ENCODE results near the gene DLGAP1. TPM values are rescaled to one million over a fixed set of nuclear protein-coding genes. Genes with fewer than 3 reads are reported as not detected.

Gene DLGAP1
- total and polyA plus RNA-seq, 2 of the 13 experiments (the other 11 are each of a cell fraction or from before 2014, with no cell fraction given): 0.01 TPM; not detected in 1

DNA sequence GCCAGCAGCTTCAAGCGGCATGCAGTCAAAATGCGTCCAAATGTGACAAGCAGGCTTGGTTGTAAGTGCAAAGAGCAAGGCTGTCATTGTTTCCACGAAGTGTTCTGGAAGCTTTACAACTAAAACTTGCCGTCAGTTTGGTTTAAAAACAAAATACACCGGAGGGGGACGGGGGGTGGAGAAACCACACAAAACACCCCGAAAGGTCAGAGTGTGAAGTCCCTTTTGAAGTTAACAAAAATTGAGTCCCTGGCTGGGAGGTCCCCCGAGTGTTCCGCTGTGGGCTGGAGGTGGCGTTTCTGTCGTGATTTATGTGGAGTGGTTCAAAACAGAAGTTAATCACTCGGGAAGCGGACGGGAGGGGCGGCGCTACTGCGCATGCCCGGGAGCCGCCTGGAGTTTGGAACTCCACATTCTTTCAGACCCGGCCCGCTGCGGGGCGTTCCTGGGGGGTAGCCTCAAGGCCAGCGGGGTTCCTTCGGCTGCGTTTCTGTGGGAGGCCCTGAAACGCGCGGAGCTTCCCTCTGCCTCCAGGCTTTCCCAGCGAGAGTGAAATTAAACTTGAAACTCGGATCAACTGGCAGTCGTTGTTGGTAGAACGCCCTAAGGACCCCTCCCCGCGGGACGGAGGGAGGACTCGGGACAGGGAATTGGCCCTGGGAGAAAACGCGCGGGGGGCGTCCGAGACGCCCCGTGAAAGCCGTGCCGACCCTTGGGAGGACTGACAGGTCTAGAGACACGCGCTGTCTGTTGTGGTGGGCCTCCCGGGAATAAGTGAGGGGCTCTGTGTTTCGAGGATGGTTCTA lies 1003.7 kb downstream of the DLGAP1 start (continued):
- TF ChIP-seq, protein P1, sequence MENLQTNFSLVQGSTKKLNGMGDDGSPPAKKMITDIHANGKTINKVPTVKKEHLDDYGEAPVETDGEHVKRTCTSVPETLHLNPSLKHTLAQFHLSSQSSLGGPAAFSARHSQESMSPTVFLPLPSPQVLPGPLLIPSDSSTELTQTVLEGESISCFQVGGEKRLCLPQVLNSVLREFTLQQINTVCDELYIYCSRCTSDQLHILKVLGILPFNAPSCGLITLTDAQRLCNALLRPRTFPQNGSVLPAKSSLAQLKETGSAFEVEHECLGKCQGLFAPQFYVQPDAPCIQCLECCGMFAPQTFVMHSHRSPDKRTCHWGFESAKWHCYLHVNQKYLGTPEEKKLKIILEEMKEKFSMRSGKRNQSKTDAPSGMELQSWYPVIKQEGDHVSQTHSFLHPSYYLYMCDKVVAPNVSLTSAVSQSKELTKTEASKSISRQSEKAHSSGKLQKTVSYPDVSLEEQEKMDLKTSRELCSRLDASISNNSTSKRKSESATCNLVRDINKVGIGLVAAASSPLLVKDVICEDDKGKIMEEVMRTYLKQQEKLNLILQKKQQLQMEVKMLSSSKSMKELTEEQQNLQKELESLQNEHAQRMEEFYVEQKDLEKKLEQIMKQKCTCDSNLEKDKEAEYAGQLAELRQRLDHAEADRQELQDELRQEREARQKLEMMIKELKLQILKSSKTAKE (CRISPR knock-in tag; IDR thresholded peaks at IDR 0.05; ENCODE audit: borderline replicate concordance): no peak
- TF ChIP-seq, protein P2, sequence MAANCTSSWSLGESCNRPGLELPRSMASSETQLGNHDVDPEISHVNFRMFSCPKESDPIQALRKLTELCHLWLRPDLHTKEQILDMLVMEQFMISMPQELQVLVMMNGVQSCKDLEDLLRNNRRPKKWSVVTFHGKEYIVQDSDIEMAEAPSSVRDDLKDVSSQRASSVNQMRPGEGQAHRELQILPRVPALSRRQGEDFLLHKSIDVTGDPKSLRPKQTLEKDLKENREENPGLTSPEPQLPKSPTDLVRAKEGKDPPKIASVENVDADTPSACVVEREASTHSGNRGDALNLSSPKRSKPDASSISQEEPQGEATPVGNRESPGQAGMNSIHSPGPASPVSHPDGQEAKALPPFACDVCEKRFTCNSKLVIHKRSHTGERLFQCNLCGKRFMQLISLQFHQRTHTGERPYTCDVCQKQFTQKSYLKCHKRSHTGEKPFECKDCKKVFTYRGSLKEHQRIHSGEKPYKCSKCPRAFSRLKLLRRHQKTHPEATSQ (CRISPR knock-in tag; IDR thresholded peaks at IDR 0.05; ENCODE audit: borderline replicate concordance): 0 out of 2 replicates have a peak, but pooled peaks have one; percentile 20
- TF ChIP-seq TEAD2 (CRISPR knock-in tag; IDR thresholded peaks at IDR 0.05) (no peak), KMT2B (CRISPR knock-in tag; IDR thresholded peaks at IDR 0.05) (no peak), SALL1 (CRISPR knock-in tag; IDR thresholded peaks at IDR 0.05) (peak; percentile 43; the same call in 1 of the 2 replicates), ATF7-NPFF (CRISPR knock-in tag; IDR thresholded peaks at IDR 0.05; ENCODE audit: low read depth) (no peak), ZNF24 (IDR thresholded peaks at IDR 0.05) (no peak), KLF11 (CRISPR knock-in tag; IDR thresholded peaks at IDR 0.05) (0 out of 2 replicates have a peak, but pooled peaks have one; percentile 3), MEIS1 (CRISPR knock-in tag; IDR thresholded peaks at IDR 0.05; ENCODE audit: borderline replicate concordance) (0 out of 2 replicates have a peak, but pooled peaks have one; percentile 31), SP5 (CRISPR knock-in tag; IDR thresholded peaks at IDR 0.05; ENCODE audit: borderline replicate concordance, low read depth) (0 out of 2 replicates have a peak, but pooled peaks have one; percentile 26), RXRA (CRISPR knock-in tag; IDR thresholded peaks at IDR 0.05) (no peak; the same call in 1 of the 2 replicates), ZNF577 (CRISPR knock-in tag; IDR thresholded peaks at IDR 0.05; ENCODE audit: borderline replicate concordance, low read depth) (no peak), NFIC (IDR thresholded peaks at IDR 0.05; ENCODE audit: low read length) (no peak), ZNF44 (CRISPR knock-in tag; IDR thresholded peaks at IDR 0.05) (no peak), RAD51 (IDR thresholded peaks at IDR 0.05; ENCODE audit: borderline replicate concordance) (no peak), HIVEP1 (CRISPR knock-in tag; IDR thresholded peaks at IDR 0.05) (peak; percentile 94)
- TF ChIP-seq, protein P3, sequence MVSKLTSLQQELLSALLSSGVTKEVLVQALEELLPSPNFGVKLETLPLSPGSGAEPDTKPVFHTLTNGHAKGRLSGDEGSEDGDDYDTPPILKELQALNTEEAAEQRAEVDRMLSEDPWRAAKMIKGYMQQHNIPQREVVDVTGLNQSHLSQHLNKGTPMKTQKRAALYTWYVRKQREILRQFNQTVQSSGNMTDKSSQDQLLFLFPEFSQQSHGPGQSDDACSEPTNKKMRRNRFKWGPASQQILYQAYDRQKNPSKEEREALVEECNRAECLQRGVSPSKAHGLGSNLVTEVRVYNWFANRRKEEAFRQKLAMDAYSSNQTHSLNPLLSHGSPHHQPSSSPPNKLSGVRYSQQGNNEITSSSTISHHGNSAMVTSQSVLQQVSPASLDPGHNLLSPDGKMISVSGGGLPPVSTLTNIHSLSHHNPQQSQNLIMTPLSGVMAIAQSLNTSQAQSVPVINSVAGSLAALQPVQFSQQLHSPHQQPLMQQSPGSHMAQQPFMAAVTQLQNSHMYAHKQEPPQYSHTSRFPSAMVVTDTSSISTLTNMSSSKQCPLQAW (CRISPR knock-in tag; IDR thresholded peaks at IDR 0.05): 0 out of 2 replicates have a peak, but pooled peaks have one; percentile 30
- TF ChIP-seq, protein P4, sequence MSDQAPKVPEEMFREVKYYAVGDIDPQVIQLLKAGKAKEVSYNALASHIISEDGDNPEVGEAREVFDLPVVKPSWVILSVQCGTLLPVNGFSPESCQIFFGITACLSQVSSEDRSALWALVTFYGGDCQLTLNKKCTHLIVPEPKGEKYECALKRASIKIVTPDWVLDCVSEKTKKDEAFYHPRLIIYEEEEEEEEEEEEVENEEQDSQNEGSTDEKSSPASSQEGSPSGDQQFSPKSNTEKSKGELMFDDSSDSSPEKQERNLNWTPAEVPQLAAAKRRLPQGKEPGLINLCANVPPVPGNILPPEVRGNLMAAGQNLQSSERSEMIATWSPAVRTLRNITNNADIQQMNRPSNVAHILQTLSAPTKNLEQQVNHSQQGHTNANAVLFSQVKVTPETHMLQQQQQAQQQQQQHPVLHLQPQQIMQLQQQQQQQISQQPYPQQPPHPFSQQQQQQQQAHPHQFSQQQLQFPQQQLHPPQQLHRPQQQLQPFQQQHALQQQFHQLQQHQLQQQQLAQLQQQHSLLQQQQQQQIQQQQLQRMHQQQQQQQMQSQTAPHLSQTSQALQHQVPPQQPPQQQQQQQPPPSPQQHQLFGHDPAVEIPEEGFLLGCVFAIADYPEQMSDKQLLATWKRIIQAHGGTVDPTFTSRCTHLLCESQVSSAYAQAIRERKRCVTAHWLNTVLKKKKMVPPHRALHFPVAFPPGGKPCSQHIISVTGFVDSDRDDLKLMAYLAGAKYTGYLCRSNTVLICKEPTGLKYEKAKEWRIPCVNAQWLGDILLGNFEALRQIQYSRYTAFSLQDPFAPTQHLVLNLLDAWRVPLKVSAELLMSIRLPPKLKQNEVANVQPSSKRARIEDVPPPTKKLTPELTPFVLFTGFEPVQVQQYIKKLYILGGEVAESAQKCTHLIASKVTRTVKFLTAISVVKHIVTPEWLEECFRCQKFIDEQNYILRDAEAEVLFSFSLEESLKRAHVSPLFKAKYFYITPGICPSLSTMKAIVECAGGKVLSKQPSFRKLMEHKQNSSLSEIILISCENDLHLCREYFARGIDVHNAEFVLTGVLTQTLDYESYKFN (CRISPR knock-in tag; conservative IDR thresholded peaks at IDR 0.05): no peak
- TF ChIP-seq, protein P5, sequence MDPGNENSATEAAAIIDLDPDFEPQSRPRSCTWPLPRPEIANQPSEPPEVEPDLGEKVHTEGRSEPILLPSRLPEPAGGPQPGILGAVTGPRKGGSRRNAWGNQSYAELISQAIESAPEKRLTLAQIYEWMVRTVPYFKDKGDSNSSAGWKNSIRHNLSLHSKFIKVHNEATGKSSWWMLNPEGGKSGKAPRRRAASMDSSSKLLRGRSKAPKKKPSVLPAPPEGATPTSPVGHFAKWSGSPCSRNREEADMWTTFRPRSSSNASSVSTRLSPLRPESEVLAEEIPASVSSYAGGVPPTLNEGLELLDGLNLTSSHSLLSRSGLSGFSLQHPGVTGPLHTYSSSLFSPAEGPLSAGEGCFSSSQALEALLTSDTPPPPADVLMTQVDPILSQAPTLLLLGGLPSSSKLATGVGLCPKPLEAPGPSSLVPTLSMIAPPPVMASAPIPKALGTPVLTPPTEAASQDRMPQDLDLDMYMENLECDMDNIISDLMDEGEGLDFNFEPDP (CRISPR knock-in tag; conservative IDR thresholded peaks at IDR 0.05): 0 out of 2 replicates have a peak, but pooled peaks have one; percentile 89

Measured in HepG2 (cell line).